Osteoblast (primary cell): ENCODE results near the gene OXNAD1. TPM values are rescaled to one million over a fixed set of nuclear protein-coding genes. Genes with fewer than 3 reads are reported as not detected.

Experiments used
- DNase-seq: peaks from one replicate; pipeline ENCODE4 v3.0.0; 2011; ENCODE audit warnings: low spot score, mixed read lengths; ENCODE audit not compliant: insufficient read length; ENCODE audit errors: missing footprints
- H2AFZ ChIP-seq: 2 replicates; pipeline ENCODE4 v1.6.0; 2011; ENCODE audit warnings: mild to moderate bottlenecking, low read length
- H3K27ac ChIP-seq: 2 replicates; pipeline ENCODE4 v1.5.1; 2011; ENCODE audit warnings: mild to moderate bottlenecking, low read depth, low read length, moderate library complexity
- H3K27me3 ChIP-seq: 2 replicates; pipeline ENCODE4 v1.6.0; 2012; ENCODE audit warnings: mild to moderate bottlenecking, control low read depth, inconsistent platforms, low read length, moderate library complexity; ENCODE audit not compliant: insufficient read depth
- H3K36me3 ChIP-seq: 2 replicates; pipeline ENCODE4 v1.5.1; 2011; ENCODE audit warnings: mild to moderate bottlenecking, low read length, control low read depth, moderate library complexity; ENCODE audit not compliant: insufficient read depth
- H3K4me1 ChIP-seq: 2 replicates; pipeline ENCODE4 v1.5.1; 2011; ENCODE audit warnings: mild to moderate bottlenecking, low read length, control low read depth, moderate library complexity; ENCODE audit not compliant: insufficient read depth
- H3K4me2 ChIP-seq: 2 replicates; pipeline ENCODE4 v1.6.0; 2011; ENCODE audit warnings: mild to moderate bottlenecking, low read length; ENCODE audit not compliant: insufficient read depth
- H3K4me3 ChIP-seq: fragments of 200-600 bp; sonication (generic); 3 replicates; pipeline ENCODE4 v1.5.1; 2012; ENCODE audit warnings: mild to moderate bottlenecking, low read length, inconsistent platforms; ENCODE audit not compliant: insufficient read depth
- H3K79me2 ChIP-seq: 2 replicates; pipeline ENCODE4 v1.6.0; 2012; ENCODE audit warnings: mild to moderate bottlenecking, low read length, control low read depth, inconsistent platforms; ENCODE audit not compliant: insufficient read depth
- H3K9me3 ChIP-seq: 2 replicates; pipeline ENCODE4 v1.5.1; 2011; ENCODE audit warnings: low read depth, low read length, control low read depth
- H4K20me1 ChIP-seq: 2 replicates; pipeline ENCODE4 v1.6.0; 2012; ENCODE audit warnings: mild to moderate bottlenecking, low read length, control low read depth; ENCODE audit not compliant: insufficient read depth
- CTCF ChIP-seq: IDR thresholded peaks from 2 replicates; pipeline ENCODE4 v1.5.1; 2011; ENCODE audit warnings: mild to moderate bottlenecking, low read depth, low read length, moderate library complexity; ENCODE audit errors: extremely low read depth
- total RNA-seq: library from RNA; depleted of rRNA; stranded (reverse); fragments of >200 nt; gene quantifications from 2 replicates; pipeline ENCODE4 v1.2.3, GENCODE V29; 2012

OXNAD1 gene
- total RNA-seq, 1 donor, result 11.9 TPM

- H3K27ac ChIP-seq, result peak overlapping the region; percentile 49
These were observed 73.0 kb downstream of the OXNAD1 start for GRCh38 chr3:16337856-16338540.

GRCh38 chr3:16338999-16339398, 74.0 kb downstream of the OXNAD1 start:
- no peak overlapping the region for H2AFZ ChIP-seq
- H3K4me1 ChIP-seq, result peaks cover 15% of the 10 kb centered on the region
- peaks cover 11% of the 10 kb centered on the region for H3K36me3 ChIP-seq
- peaks cover 5% of the 10 kb centered on the region for H3K79me2 ChIP-seq
- no peaks in the 10 kb centered on the region for H3K27me3 ChIP-seq
- no peak overlapping the region for H3K4me3 ChIP-seq
- TF ChIP-seq CTCF, result no peak
- peak; percentile 84 for DNase-seq
- peak overlapping the region; percentile 49 for H3K27ac ChIP-seq
- peak overlapping the region; percentile 30 for H3K4me2 ChIP-seq
- H4K20me1 ChIP-seq, result no peaks in the 10 kb centered on the region
- H3K9me3 ChIP-seq, result no peaks in the 10 kb centered on the region

More at GRCh38 chr3:16337856-16338540, 73.0 kb downstream of the OXNAD1 start:
- peaks cover 5% of the 10 kb centered on the region for H3K79me2 ChIP-seq
- no peaks in the 10 kb centered on the region for H4K20me1 ChIP-seq
- peaks cover 11% of the 10 kb centered on the region for H3K36me3 ChIP-seq
- peaks cover 17% of the 10 kb centered on the region for H3K4me1 ChIP-seq
- no peak overlapping the region for H3K4me3 ChIP-seq
- H3K9me3 ChIP-seq, result no peaks in the 10 kb centered on the region
- no peak for DNase-seq
- no peak for TF ChIP-seq CTCF
- no peak overlapping the region for H2AFZ ChIP-seq
- H3K4me2 ChIP-seq, result no peak overlapping the region
- H3K27me3 ChIP-seq, result no peaks in the 10 kb centered on the region

GRCh38 chr3:16343101-16343500, 78.1 kb downstream of the OXNAD1 start:
- Histone ChIP-seq H3K9me3 (no peaks in the 10 kb centered on the region), H3K4me2 (no peak overlapping the region), H3K79me2 (no peaks in the 10 kb centered on the region), H2AFZ (no peak overlapping the region), H4K20me1 (no peaks in the 10 kb centered on the region), H3K36me3 (peaks cover 8% of the 10 kb centered on the region), H3K27ac (no peak overlapping the region), H3K4me1 (peaks cover 15% of the 10 kb centered on the region), H3K4me3 (no peak overlapping the region), H3K27me3 (no peaks in the 10 kb centered on the region)
- no peak for TF ChIP-seq CTCF
- DNase-seq, result no peak

- H4K20me1 ChIP-seq, result no peaks in the 10 kb centered on the region
- DNase-seq, result no peak
These were observed 81.5 kb downstream of the OXNAD1 start for GRCh38 chr3:16346413-16347081.

More at GRCh38 chr3:16346413-16347081, 81.5 kb downstream of the OXNAD1 start:
- Histone ChIP-seq H3K79me2 (no peaks in the 10 kb centered on the region), H3K36me3 (peaks cover 11% of the 10 kb centered on the region), H3K27me3 (no peaks in the 10 kb centered on the region), H3K9me3 (no peaks in the 10 kb centered on the region), H3K4me2 (no peak overlapping the region), H3K4me3 (no peak overlapping the region), H3K4me1 (peaks cover 23% of the 10 kb centered on the region), H3K27ac (no peak overlapping the region), H2AFZ (no peak overlapping the region)
- no peak for TF ChIP-seq CTCF
